ENCODE data around the gene RGL2. TPM values are rescaled to one million over a fixed set of nuclear protein-coding genes. Genes with fewer than 3 reads are reported as not detected.

The RGL2 gene
- polyA plus RNA-seq, 1 of the 3 experiments (the other 2 are of a cell fraction) = 59.4 TPM

DNA sequence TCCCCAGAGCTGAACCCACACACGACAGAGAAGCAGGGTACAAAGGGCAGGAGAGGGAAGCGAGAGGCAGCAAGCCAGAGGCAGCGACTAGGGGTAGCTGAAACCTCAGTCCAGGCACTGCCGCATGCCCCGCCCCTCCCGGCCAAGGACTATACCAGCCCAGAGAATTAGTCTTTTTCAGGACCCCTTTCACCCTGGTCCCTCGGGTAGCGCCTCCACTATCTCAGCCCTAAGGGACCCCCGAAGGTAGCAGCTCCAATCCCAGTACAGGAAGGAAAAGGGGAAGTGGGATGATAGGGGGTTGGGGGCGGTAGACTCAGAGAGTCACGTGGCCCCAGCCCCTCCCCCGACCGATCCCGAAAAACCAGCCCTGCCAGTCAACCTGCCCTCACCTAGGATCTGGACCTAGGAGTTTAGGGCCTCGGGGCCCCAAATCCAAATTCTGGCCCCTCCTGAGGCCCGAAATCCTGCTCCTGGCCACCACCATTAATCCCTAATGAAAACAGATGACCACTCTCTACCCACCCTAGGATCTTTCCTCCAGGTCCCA is 1.3 kb downstream of the RGL2 start:
- Histone ChIP-seq H3K4me1 (ENCODE audit: control insufficient read depth in 1 of 2, insufficient read depth in 2 of 2, low read depth in 1 of 2, low read length in 1 of 2) (peaks cover 4 to 13% of the 10 kb centered on the region in 2 experiments; a peak in 1 of 4 replicates), H3K9ac (peak overlapping the region; percentile 94), H3K27me3 (ENCODE audit: insufficient read depth) (no peaks in the 10 kb centered on the region), H3K9me3 (no peaks in the 10 kb centered on the region), H3F3A (replicated peaks; ENCODE audit: insufficient read depth) (peaks cover 22% of the 10 kb centered on the region), H3K4me2 (peak overlapping the region; percentile 94), H4K20me1 (ENCODE audit: insufficient read depth) (peaks cover 11% of the 10 kb centered on the region; the same call in 1 of the 2 replicates), H3K36me3 (replicated peaks in 1 of 2; ENCODE audit: control insufficient read depth in 1 of 2, insufficient read depth in 2 of 2, low read length in 1 of 2) (peaks cover 12 to 31% of the 10 kb centered on the region in 2 experiments), H3K27ac (ENCODE audit: low read depth in 2 of 2, low read length in 1 of 2) (peak overlapping the region; percentile 48 to 99; a peak in 3 of 4 replicates), H3K4me3 (ENCODE audit: low read depth in 2 of 2, low read length in 1 of 2) (peak overlapping the region; percentile 84 to 89), H3K9me2 (no peaks in the 10 kb centered on the region), H3K79me2 (ENCODE audit: insufficient read depth) (peaks cover 36% of the 10 kb centered on the region), H2AFZ (ENCODE audit: low read depth) (no peak overlapping the region)
- no peak for TF ChIP-seq RXRA (IDR thresholded peaks at IDR 0.05; ENCODE audit: borderline replicate concordance, low read depth)
- peak; percentile 32; the same call in 1 of the 2 replicates for TF ChIP-seq MXI1 (IDR thresholded peaks at IDR 0.05; ENCODE audit: low read depth, low read length)
- TF ChIP-seq, protein P1, sequence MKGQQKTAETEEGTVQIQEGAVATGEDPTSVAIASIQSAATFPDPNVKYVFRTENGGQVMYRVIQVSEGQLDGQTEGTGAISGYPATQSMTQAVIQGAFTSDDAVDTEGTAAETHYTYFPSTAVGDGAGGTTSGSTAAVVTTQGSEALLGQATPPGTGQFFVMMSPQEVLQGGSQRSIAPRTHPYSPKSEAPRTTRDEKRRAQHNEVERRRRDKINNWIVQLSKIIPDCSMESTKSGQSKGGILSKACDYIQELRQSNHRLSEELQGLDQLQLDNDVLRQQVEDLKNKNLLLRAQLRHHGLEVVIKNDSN (IDR thresholded peaks at IDR 0.05; ENCODE audit: borderline replicate concordance, low read depth) = peak; percentile 88
- TF ChIP-seq MEF2A (IDR thresholded peaks at IDR 0.05; ENCODE audit: borderline replicate concordance, low read depth) = no peak
- TF ChIP-seq, protein P2, sequence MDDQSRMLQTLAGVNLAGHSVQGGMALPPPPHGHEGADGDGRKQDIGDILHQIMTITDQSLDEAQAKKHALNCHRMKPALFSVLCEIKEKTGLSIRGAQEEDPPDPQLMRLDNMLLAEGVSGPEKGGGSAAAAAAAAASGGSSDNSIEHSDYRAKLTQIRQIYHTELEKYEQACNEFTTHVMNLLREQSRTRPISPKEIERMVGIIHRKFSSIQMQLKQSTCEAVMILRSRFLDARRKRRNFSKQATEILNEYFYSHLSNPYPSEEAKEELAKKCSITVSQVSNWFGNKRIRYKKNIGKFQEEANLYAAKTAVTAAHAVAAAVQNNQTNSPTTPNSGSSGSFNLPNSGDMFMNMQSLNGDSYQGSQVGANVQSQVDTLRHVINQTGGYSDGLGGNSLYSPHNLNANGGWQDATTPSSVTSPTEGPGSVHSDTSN (IDR thresholded peaks at IDR 0.05) = peak; percentile 32; the same call in 1 of the 2 replicates
- no peak for TF ChIP-seq EP300 (IDR thresholded peaks at IDR 0.05; ENCODE audit: borderline replicate concordance in 1 of 2, low read depth in 1 of 2, low read length in 1 of 2)
- ChIA-PET POLR2A (interaction anchor here (1.6 to 3.3 kb wide), 2 partner anchors 21 to 25 kb away, joined by 4 to 26 read pairs; partner anchors contain the start of genes B3GALT4, RPS18 and VPS52), CTCF (interaction anchor here (0.9 to 3.9 kb wide), 6 partner anchors 15 to 128 kb away, joined by 3 to 19 read pairs (median 4); partner anchors contain the start of gene B3GALT4)
- 29% methylated on average over 8 of the region's 16 CpGs for WGBS (ENCODE audit: low lambda C conversion rate)
- DNase-seq = peak; percentile 69

DNA sequence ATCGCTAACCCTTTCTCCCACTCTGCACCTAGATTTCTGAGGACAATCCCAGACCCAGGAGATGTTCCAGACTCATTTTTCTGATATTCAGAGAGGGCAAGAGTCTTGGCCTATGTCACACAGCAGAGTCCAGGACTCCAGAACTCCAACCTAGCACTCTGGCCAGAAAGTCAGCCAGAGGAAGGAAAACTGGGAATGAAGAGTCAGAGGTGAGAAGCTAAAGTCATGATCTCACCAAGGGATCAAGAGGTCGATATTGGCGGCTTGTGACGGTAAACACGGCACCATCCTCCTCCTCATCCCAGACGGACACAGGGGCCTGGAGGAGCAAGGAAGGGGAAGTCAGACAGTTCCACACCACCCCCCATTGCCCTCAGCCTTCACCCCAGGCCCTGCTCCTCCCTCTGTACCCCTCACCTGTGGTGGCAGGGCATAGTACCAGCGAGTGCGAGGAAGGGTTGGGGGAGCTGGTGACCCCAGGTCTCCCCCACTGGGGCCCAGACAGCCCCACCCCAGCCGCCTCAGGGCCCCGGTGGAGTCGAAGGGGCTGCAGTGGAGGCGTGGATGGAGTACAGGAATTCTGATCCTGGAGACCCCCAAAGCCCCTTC is 1.8 kb downstream of the RGL2 start:
- 91% methylated on average over 10 of the region's 12 CpGs for WGBS (ENCODE audit: low lambda C conversion rate)
- H3K9ac ChIP-seq = peak overlapping the region; percentile 94
- H3F3A ChIP-seq (replicated peaks; ENCODE audit: insufficient read depth) = peaks cover 25% of the 10 kb centered on the region
- H3K79me2 ChIP-seq (ENCODE audit: insufficient read depth) = peaks cover 31% of the 10 kb centered on the region
- TF ChIP-seq, protein P3, sequence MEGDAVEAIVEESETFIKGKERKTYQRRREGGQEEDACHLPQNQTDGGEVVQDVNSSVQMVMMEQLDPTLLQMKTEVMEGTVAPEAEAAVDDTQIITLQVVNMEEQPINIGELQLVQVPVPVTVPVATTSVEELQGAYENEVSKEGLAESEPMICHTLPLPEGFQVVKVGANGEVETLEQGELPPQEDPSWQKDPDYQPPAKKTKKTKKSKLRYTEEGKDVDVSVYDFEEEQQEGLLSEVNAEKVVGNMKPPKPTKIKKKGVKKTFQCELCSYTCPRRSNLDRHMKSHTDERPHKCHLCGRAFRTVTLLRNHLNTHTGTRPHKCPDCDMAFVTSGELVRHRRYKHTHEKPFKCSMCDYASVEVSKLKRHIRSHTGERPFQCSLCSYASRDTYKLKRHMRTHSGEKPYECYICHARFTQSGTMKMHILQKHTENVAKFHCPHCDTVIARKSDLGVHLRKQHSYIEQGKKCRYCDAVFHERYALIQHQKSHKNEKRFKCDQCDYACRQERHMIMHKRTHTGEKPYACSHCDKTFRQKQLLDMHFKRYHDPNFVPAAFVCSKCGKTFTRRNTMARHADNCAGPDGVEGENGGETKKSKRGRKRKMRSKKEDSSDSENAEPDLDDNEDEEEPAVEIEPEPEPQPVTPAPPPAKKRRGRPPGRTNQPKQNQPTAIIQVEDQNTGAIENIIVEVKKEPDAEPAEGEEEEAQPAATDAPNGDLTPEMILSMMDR (IDR thresholded peaks at IDR 0.05) = no peak
- TF ChIP-seq FOXJ3 (CRISPR knock-in tag; IDR thresholded peaks at IDR 0.05) (no peak), TEAD4 (IDR thresholded peaks at IDR 0.05; ENCODE audit: borderline replicate concordance, insufficient read depth) (no peak), POLR2AphosphoS5 (IDR thresholded peaks at IDR 0.05; ENCODE audit: low read depth, low read length) (no peak), RAD21 (IDR thresholded peaks at IDR 0.05; ENCODE audit: low read length) (no peak), CHD2 (IDR thresholded peaks at IDR 0.05; ENCODE audit: low read length, partially characterized antibody) (no peak)
- H3K4me1 ChIP-seq (ENCODE audit: control insufficient read depth in 1 of 2, insufficient read depth in 2 of 2, low read depth in 1 of 2, low read length in 1 of 2) = peaks cover 4 to 13% of the 10 kb centered on the region in 2 experiments; a peak in 1 of 4 replicates
- no peaks in the 10 kb centered on the region for H3K9me2 ChIP-seq
- H3K4me3 ChIP-seq (ENCODE audit: low read depth in 2 of 2, low read length in 1 of 2) = peak overlapping the region; percentile 84 to 89; a peak in 3 of 4 replicates
- peak overlapping the region; percentile 12 to 99; a peak in 2 of 4 replicates for H3K27ac ChIP-seq (ENCODE audit: low read depth in 2 of 2, low read length in 1 of 2)
- H3K9me3 ChIP-seq = no peaks in the 10 kb centered on the region
- no peak for DNase-seq
- H3K36me3 ChIP-seq (replicated peaks in 1 of 2; ENCODE audit: control insufficient read depth in 1 of 2, insufficient read depth in 2 of 2, low read length in 1 of 2) = peaks cover 16 to 37% of the 10 kb centered on the region in 2 experiments
- POLR2A ChIA-PET = interaction anchor here (1.6 to 3.3 kb wide), 2 partner anchors 20 to 25 kb away, joined by 4 to 26 read pairs; partner anchors contain the start of genes B3GALT4, RPS18 and VPS52
- CTCF ChIA-PET = interaction anchor here (0.9 to 3.9 kb wide), 6 partner anchors 15 to 129 kb away, joined by 3 to 19 read pairs (median 4); partner anchors contain the start of gene B3GALT4
- H3K4me2 ChIP-seq = peak overlapping the region; percentile 94
- H4K20me1 ChIP-seq (ENCODE audit: insufficient read depth) = peaks cover 11% of the 10 kb centered on the region; the same call in 1 of the 2 replicates
- no peaks in the 10 kb centered on the region for H3K27me3 ChIP-seq (ENCODE audit: insufficient read depth)
- H2AFZ ChIP-seq (ENCODE audit: low read depth) = no peak overlapping the region
